ENCODE results near the gene ATP2B3. TPM values are rescaled to one million over a fixed set of nuclear protein-coding genes. Genes with fewer than 3 reads are reported as not detected.

The ATP2B3 gene
- total RNA-seq, 4 donors from 2014 or later: not detected

DNA sequence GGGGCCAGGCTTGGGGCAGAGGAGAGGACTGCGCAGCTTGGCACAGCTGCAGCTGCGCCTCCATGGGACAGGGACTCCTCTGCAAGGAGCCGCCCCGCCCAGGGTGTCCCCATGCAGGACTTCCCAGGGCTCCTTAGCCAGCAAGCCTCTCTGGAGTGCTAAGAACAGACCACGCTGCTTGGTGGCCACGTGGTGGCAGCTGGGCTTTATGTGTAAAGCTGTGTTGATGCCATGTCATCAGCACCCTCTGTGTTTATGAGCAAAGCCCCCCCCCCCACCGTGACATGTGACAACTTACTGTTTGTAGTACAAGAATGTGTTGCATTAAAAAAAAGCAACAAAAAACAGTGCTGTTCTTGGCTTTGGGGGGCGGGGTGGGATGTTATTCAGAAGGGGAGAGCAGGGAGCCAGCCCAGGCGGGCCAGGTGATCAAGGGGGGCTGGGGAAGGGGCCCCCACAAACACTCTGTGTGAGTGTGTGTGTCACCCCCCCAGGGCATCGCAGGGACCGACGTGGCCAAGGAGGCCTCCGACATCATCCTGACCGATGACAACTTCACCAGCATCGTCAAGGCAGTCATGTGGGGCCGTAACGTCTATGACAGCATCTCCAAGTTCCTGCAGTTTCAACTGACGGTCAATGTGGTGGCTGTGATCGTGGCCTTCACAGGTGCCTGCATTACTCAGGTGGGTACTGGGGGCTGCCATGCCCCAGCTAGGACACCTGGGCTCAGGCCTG, 40.3 kb downstream of the ATP2B3 start:
- 79% methylated on average over 10 of the region's 19 CpGs for WGBS
- Histone ChIP-seq H3K9me3 (no peaks in the 10 kb centered on the region), H3K27me3 (no peaks in the 10 kb centered on the region), H3K4me3 (no peak overlapping the region), H3K36me3 (no peaks in the 10 kb centered on the region), H3K27ac (no peak overlapping the region), H3K4me1 (no peaks in the 10 kb centered on the region)
- DNase-seq (ENCODE audit: low spot score in 2 of 2): no peak
- TF ChIP-seq POLR2AphosphoS5 (IDR thresholded peaks at IDR 0.05) (no peak), EP300 (IDR thresholded peaks at IDR 0.05) (no peak), POLR2A (IDR thresholded peaks at IDR 0.05) (no peak), CTCF (IDR thresholded peaks at IDR 0.05) (no peak)

GRCh38 chrX:153560000-153560399, 42.6 kb downstream of the ATP2B3 start:
- no peak overlapping the region for H3K4me3 ChIP-seq
- H3K9me3 ChIP-seq: no peaks in the 10 kb centered on the region
- no peak for DNase-seq (ENCODE audit: low spot score in 2 of 2)
- 60% methylated on average over 4 of the region's 9 CpGs for WGBS
- no peak overlapping the region for H3K27ac ChIP-seq
- no peak for TF ChIP-seq POLR2A (IDR thresholded peaks at IDR 0.05)
- no peak for TF ChIP-seq EP300 (IDR thresholded peaks at IDR 0.05)
- no peak for TF ChIP-seq POLR2AphosphoS5 (IDR thresholded peaks at IDR 0.05)
- H3K27me3 ChIP-seq: no peaks in the 10 kb centered on the region
- H3K36me3 ChIP-seq: no peaks in the 10 kb centered on the region
- no peaks in the 10 kb centered on the region for H3K4me1 ChIP-seq

DNA sequence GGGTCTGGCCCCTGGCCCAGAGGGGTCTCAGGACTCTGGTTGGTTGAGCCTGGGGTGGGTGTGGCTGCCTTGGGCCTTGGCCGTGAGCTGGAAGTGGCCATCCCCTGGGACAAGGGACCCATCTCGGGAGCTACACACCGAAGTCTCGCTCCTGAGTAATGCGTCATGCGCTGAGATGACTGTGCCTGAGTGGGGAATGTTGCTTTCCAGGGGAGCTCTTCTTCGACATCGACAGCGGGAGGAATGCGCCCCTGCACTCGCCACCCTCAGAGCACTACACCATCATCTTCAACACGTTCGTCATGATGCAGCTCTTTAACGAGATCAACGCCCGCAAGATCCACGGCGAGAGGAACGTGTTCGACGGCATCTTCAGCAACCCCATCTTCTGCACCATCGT, 43.0 kb downstream of the ATP2B3 start:
- 93% methylated on average over 22 of the region's 22 CpGs for WGBS
- H3K36me3 ChIP-seq: no peaks in the 10 kb centered on the region
- TF ChIP-seq POLR2A (IDR thresholded peaks at IDR 0.05) (no peak), EP300 (IDR thresholded peaks at IDR 0.05) (no peak), POLR2AphosphoS5 (IDR thresholded peaks at IDR 0.05) (no peak), CTCF (IDR thresholded peaks at IDR 0.05) (no peak)
- DNase-seq (ENCODE audit: low spot score in 2 of 2): no peak
- H3K9me3 ChIP-seq: no peaks in the 10 kb centered on the region
- no peak overlapping the region for H3K4me3 ChIP-seq
- no peak overlapping the region for H3K27ac ChIP-seq
- no peaks in the 10 kb centered on the region for H3K27me3 ChIP-seq
- no peaks in the 10 kb centered on the region for H3K4me1 ChIP-seq

- Histone ChIP-seq H3K27ac (no peak overlapping the region), H3K4me3 (no peak overlapping the region), H3K27me3 (no peaks in the 10 kb centered on the region), H3K36me3 (no peaks in the 10 kb centered on the region), H3K9me3 (no peaks in the 10 kb centered on the region), H3K4me1 (no peaks in the 10 kb centered on the region)
- no peak for TF ChIP-seq CTCF (IDR thresholded peaks at IDR 0.05)
- TF ChIP-seq EP300 (IDR thresholded peaks at IDR 0.05): no peak
- TF ChIP-seq POLR2AphosphoS5 (IDR thresholded peaks at IDR 0.05): no peak
- TF ChIP-seq POLR2A (IDR thresholded peaks at IDR 0.05): no peak
- DNase-seq (ENCODE audit: low spot score in 2 of 2): no peak
- WGBS: 89% methylated on average over 7 of the region's 7 CpGs
Observed at GRCh38 chrX:153561337-153561736, 43.9 kb downstream of the ATP2B3 start.

DNA sequence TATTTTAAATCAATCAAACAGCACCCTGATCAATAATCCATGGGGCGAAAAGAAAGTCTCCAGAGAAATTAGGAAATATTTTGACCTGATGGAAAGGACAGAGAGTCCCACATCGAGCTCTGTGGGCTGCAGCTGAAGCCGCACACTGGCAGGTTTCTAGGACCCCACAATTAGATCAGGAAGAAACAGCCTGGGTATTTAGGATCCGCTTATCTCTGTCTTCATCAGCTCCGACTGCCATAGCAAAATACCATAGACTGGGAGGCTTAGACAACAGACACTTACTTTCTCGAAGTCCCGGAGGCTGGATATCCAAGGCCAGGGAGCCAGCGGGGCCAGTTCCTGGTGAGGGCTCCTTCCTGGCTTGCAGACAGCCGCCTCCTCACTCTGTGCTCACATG, 45.1 kb downstream of the ATP2B3 start:
- DNase-seq (ENCODE audit: low spot score in 2 of 2): no peak
- TF ChIP-seq POLR2A (IDR thresholded peaks at IDR 0.05) (no peak), POLR2AphosphoS5 (IDR thresholded peaks at IDR 0.05) (no peak), EP300 (IDR thresholded peaks at IDR 0.05) (no peak), CTCF (IDR thresholded peaks at IDR 0.05) (no peak)
- Histone ChIP-seq H3K27ac (no peak overlapping the region), H3K4me3 (no peak overlapping the region), H3K4me1 (no peaks in the 10 kb centered on the region), H3K27me3 (no peaks in the 10 kb centered on the region), H3K36me3 (no peaks in the 10 kb centered on the region), H3K9me3 (no peaks in the 10 kb centered on the region)
- WGBS: 89% methylated on average over 9 of the region's 9 CpGs

All from suprapubic skin (tissue), 4 donors.